Loucy (cell line): ENCODE measurements around the gene GALNT9.

ENCODE experiments used
- H2AFZ ChIP-seq: fragments of 200-600 bp; sonication (generic); 2 replicates; pipeline ENCODE4 v1.6.0; 2016; ENCODE audit warnings: antibody characterized with exemption, mild to moderate bottlenecking, low read length, moderate library complexity
- H3F3A ChIP-seq: fragments of 200-600 bp; 2 replicates; pipeline ENCODE4 v1.6.0; 2016; ENCODE audit warnings: antibody characterized with exemption, low read depth, mild to moderate bottlenecking
- H3K27me3 ChIP-seq: fragments of 200-600 bp; sonication (generic); 2 replicates; pipeline ENCODE4 v1.6.1; 2014; ENCODE audit warnings: low read length, mild to moderate bottlenecking; ENCODE audit not compliant: insufficient read depth, poor library complexity, severe bottlenecking
- H3K36me3 ChIP-seq: fragments of 200-600 bp; sonication (generic); 2 replicates; pipeline ENCODE4 v1.6.1; 2016; ENCODE audit warnings: low read length; ENCODE audit not compliant: insufficient read depth
- H3K4me1 ChIP-seq: fragments of 200-600 bp; sonication (generic); 2 replicates; pipeline ENCODE4 v1.5.1; 2014; ENCODE audit warnings: low read length, mild to moderate bottlenecking; ENCODE audit not compliant: insufficient read depth, poor library complexity, severe bottlenecking
- H3K4me2 ChIP-seq: fragments of 200-600 bp; sonication (generic); 2 replicates; pipeline ENCODE4 v1.6.0; 2014; ENCODE audit warnings: antibody characterized with exemption, low read length, low read depth, mild to moderate bottlenecking; ENCODE audit not compliant: poor library complexity, severe bottlenecking
- H3K4me3 ChIP-seq: fragments of 200-600 bp; sonication (generic); 2 replicates; pipeline ENCODE4 v1.5.1; 2014; ENCODE audit warnings: low read length, mild to moderate bottlenecking, mixed read lengths; ENCODE audit not compliant: poor library complexity, severe bottlenecking
- H3K79me2 ChIP-seq: fragments of 200-600 bp; sonication (generic); 2 replicates; pipeline ENCODE4 v1.6.1; 2014; ENCODE audit warnings: low read length; ENCODE audit not compliant: insufficient read depth
- H3K9ac ChIP-seq: fragments of 200-600 bp; sonication (generic); 2 replicates; pipeline ENCODE4 v1.6.0; 2014; ENCODE audit warnings: mild to moderate bottlenecking, low read depth, low read length, moderate library complexity; ENCODE audit not compliant: poor library complexity, severe bottlenecking
- H3K9me2 ChIP-seq: fragments of 200-600 bp; sonication (generic); replicated peaks from 2 replicates; pipeline ENCODE4 v1.6.1; 2016; ENCODE audit warnings: low read depth, low read length, mixed read lengths
- H3K9me3 ChIP-seq: fragments of 200-600 bp; sonication (generic); 2 replicates; pipeline ENCODE4 v1.6.1; 2014; ENCODE audit warnings: mild to moderate bottlenecking, antibody characterized with exemption, low read length, low read depth; ENCODE audit not compliant: insufficient read depth
- H4K20me1 ChIP-seq: fragments of 200-600 bp; sonication (generic); 2 replicates; pipeline ENCODE4 v1.6.0; 2014; ENCODE audit warnings: antibody characterized with exemption, low read length, mild to moderate bottlenecking; ENCODE audit not compliant: insufficient read depth, poor library complexity, severe bottlenecking
- CTCF ChIP-seq: fragments of 200-600 bp; sonication (generic); conservative IDR thresholded peaks from 2 replicates; pipeline ENCODE4 v1.5.1; 2014; ENCODE audit warnings: mild to moderate bottlenecking, antibody characterized with exemption, low read length
- EZH2phosphoT487 ChIP-seq: fragments of 200-600 bp; IDR thresholded peaks from 2 replicates; pipeline ENCODE4 v1.6.1; 2018; ENCODE audit warnings: antibody characterized with exemption, mild to moderate bottlenecking, moderate library complexity, borderline replicate concordance

Gene GALNT9

DNA sequence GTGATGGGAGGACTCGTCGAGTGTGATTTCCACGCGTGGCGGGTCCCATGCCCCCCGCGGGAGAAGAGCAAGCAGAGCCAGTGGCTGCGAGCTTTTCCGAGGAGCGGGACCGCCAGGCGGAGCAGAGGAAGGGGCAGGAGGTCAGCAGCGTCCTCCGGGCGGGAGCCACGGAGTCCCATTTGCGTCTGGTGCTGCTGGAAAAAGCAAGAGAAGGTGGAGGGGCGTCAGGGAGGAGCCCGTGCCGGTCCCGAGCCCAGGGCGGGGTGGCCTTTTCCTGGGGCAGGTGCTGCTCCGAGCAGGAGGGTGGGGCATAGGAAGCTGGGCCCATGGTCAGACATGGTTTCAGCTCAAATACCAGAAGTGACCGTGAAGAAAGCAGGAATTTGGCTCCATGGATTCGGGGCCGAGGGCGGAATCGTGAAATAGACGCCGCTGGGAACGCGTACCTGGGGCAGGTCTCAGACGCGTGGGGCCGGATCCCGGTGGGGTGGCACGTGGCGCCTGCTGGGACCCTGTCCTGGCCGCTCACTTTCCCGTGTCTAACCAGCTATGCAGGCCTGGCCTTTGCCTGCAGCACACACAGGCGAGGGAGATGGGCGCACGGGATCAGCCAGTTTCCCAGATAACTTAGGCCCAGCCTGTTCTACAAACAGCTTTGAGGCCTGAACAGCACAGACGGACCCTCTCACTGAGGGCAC lies 60.0 kb downstream of the GALNT9 start:
- H3K27me3 ChIP-seq: no peaks in the 10 kb centered on the region
- no peaks in the 10 kb centered on the region for H4K20me1 ChIP-seq
- no peaks in the 10 kb centered on the region for H3K36me3 ChIP-seq
- H3K79me2 ChIP-seq: no peaks in the 10 kb centered on the region
- H3K9me2 ChIP-seq: no peaks in the 10 kb centered on the region
- H3K4me2 ChIP-seq: no peak overlapping the region
- no peaks in the 10 kb centered on the region for H3K4me1 ChIP-seq
- H3K9me3 ChIP-seq: no peaks in the 10 kb centered on the region
- no peak overlapping the region for H2AFZ ChIP-seq
- no peak overlapping the region for H3K9ac ChIP-seq
- no peak overlapping the region for H3K4me3 ChIP-seq
- no peaks in the 10 kb centered on the region for H3F3A ChIP-seq
- TF ChIP-seq EZH2phosphoT487 (no peak), CTCF (no peak)

DNA sequence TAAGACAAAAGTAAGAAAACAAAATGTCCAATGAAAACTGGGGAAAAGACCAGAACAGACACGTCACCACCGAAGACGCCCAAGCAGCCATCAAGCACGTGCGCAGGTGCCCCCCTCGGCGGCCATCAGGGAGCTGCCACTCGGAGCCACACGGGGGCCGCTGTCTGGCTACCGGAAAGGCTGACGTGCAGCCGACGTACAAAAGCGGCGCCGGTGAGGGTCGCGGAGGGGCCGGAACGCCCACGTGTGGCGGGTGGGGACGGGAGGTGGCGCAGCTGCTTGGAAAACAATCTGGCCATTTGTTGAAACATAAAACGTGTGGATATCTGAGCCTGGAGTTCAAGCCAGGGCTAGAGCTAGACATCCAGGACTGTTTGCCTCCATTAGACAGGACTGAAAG lies 60.7 kb downstream of the GALNT9 start:
- Histone ChIP-seq H3K9ac (no peak overlapping the region), H3K36me3 (no peaks in the 10 kb centered on the region), H3K9me2 (no peaks in the 10 kb centered on the region), H2AFZ (no peak overlapping the region), H4K20me1 (no peaks in the 10 kb centered on the region), H3F3A (no peaks in the 10 kb centered on the region), H3K27me3 (no peaks in the 10 kb centered on the region), H3K79me2 (no peaks in the 10 kb centered on the region), H3K9me3 (no peaks in the 10 kb centered on the region), H3K4me3 (no peak overlapping the region), H3K4me2 (no peak overlapping the region), H3K4me1 (no peaks in the 10 kb centered on the region)
- TF ChIP-seq EZH2phosphoT487 (no peak), CTCF (no peak)

- H3F3A ChIP-seq: no peaks in the 10 kb centered on the region
- H2AFZ ChIP-seq: no peak overlapping the region
- H3K4me3 ChIP-seq: no peak overlapping the region
- no peaks in the 10 kb centered on the region for H4K20me1 ChIP-seq
- H3K36me3 ChIP-seq: no peaks in the 10 kb centered on the region
- no peaks in the 10 kb centered on the region for H3K4me1 ChIP-seq
- H3K9me3 ChIP-seq: no peaks in the 10 kb centered on the region
- no peak overlapping the region for H3K4me2 ChIP-seq
- H3K27me3 ChIP-seq: no peaks in the 10 kb centered on the region
- H3K79me2 ChIP-seq: no peaks in the 10 kb centered on the region
- no peaks in the 10 kb centered on the region for H3K9me2 ChIP-seq
- H3K9ac ChIP-seq: no peak overlapping the region
- TF ChIP-seq CTCF (no peak), EZH2phosphoT487 (no peak)
Measured at GRCh38 chr12:132267873-132268272, 61.5 kb downstream of the GALNT9 start.
